Measurements from ENCODE around the gene OXLD1.
A peak's percentile ranks its signal among the peaks of the same experiment; 100 is the strongest.

OXLD1 gene

DNA sequence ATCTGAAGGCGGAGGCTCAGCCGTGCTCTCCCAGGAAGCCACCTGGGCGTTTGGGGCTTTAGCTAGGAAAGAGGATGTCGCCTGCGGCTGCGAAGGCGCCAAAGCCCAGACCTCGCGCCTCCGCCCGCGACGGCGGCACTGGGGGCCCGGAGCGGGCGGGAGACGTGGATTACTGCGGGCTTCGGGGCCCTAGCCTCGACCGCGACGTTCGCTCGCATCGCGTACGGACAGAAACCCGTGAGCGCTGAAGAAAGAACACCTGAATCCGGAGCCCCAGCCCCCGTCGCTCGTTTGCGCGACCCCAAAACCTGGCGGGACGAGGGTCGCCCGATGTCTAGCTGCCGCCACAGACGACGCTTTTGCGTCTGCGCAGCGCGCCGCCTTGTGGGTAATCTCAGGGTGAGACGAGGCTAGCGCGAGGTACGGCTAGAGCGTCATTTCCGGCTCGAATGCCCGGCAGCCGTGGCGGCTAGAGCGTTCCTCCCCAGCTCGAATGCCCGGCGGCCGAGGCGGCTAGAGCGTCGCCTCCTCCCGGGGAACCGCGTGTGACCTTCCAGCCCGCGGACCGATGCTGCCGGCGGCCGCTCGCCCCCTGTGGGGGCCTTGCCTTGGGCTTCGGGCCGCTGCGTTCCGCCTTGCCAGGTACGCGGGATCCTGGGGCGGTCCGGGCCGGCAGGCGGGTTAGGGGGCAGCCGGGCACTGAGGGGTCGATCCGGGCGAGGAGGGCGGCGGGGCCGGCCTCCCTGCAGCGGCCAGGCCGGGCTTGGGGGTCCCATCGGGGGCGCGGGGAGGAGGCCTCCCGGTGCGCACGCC is 36.7 kb upstream of the OXLD1 start, which contains the start of gene MRPL12:
TSS of gene MRPL12 (plus strand) at position 434 of the 813 bp plus-strand sequence. CDS start at position 569, 135 bp downstream.
- DNase-seq (ENCODE audit: low read depth in 2 of 2): peak; percentile 68 to 77

- DNase-seq (ENCODE audit: low read depth in 2 of 2): no peak
Observed at GRCh38 chr17:81701288-81702071, 35.1 kb upstream of the OXLD1 start.

GRCh38 chr17:81700353-81701287 is 34.2 kb upstream of the OXLD1 start:
- DNase-seq (ENCODE audit: low read depth in 2 of 2): no peak

GRCh38 chr17:81697261-81698044 is 31.0 kb upstream of the OXLD1 start:
- no peak for DNase-seq (ENCODE audit: low read depth in 2 of 2)

- DNase-seq (ENCODE audit: low read depth in 2 of 2): no peak
Observed at GRCh38 chr17:81696218-81696941, 30.0 kb upstream of the OXLD1 start.

DNA sequence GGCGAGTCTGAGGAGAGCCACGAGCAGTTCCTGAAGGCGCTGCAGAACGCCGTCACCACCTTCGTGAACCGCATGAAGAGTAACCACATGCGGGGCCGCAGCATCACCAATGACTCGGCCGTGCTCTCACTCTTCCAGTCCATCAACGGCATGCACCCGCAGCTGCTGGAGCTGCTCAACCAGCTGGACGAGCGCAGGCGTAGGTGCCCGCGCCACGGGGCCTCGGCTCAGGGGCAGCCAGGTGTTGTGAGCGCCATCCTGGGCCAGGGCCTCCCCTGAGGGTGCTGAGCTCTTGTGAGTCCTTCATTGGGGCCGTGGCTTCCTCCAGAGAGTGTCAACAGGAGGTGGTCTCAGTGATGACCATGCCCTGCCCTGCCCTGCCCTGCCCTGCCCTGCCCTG is 29.4 kb upstream of the OXLD1 start:
- DNase-seq (ENCODE audit: low read depth in 2 of 2): no peak

GRCh38 chr17:81695211-81695610 is 28.8 kb upstream of the OXLD1 start:
- DNase-seq (ENCODE audit: low read depth in 2 of 2): no peak

DNA sequence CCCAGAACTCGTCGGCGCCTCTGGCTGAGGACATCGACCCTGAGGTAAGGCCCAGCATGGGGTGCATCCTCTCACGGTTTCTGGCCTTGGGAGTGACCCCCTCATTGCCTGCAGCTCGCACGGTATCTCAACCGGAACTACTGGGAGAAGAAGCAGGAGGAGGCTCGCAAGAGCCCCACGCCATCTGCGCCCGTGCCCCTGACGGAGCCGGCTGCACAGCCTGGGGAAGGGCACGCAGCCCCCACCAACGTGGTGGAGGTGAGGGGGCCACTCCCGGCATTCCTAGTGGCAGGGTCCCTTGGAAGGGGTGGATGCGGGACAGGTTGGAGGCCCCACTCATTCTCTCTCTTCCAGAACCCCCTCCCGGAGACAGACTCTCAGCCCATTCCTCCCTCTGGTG is 28.4 kb upstream of the OXLD1 start:
- no peak for DNase-seq (ENCODE audit: low read depth in 2 of 2)

DNA sequence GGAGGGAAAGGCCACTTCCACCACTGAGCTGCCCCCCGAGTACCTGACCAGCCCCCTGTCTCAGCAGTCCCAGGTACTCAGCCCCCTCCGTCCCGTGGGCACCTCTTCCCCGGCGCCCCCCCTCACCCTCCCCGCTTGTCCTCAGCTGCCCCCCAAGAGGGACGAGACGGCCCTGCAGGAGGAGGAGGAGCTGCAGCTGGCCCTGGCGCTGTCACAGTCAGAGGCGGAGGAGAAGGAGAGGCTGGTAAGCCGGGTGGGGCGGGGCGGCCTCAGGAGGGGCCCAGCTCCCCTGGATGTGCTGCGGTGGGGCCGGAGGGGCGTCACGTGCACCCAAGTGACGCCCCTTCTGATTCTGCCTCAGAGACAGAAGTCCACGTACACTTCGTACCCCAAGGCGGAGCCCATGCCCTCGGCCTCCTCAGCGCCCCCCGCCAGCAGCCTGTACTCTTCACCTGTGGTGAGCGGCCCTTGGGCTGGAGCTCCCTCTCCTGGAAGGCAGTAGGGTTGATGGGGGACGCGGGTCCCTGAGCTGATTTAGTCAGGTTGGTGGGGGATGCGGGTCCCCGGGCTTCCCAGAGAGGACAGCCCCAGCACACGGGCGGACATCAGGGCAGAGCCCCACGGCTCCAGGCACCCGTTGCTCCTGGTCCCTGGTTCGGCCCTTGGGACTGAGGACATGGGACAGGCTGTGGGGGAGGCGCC is 27.3 kb upstream of the OXLD1 start:
- DNase-seq (ENCODE audit: low read depth in 2 of 2): no peak

GRCh38 chr17:81691608-81692007 is 25.2 kb upstream of the OXLD1 start:
- DNase-seq (ENCODE audit: low read depth in 2 of 2): no peak

- no peak for DNase-seq (ENCODE audit: low read depth in 2 of 2)
Observed at GRCh38 chr17:81691196-81691595, 24.8 kb upstream of the OXLD1 start.

DNA sequence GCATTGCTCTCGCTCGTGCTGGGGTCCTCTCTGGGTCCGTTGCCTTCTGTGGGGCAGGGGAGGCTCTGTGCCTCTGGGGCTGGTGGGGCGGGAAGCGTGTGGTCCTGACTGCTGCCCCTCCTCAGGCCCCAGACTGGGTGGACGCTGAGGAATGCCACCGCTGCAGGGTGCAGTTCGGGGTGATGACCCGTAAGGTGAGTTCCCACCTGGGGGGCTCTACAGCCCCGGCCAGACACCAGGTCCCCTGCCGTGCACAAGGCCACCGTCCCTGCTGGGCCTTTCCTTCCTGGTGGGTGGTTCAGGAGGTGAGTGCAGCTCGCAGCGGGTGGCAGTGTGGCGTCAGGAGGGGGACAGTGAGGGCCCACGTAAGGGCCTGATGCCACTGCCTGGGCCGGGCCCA is 24.1 kb upstream of the OXLD1 start:
- DNase-seq (ENCODE audit: low read depth in 2 of 2): no peak

DNA sequence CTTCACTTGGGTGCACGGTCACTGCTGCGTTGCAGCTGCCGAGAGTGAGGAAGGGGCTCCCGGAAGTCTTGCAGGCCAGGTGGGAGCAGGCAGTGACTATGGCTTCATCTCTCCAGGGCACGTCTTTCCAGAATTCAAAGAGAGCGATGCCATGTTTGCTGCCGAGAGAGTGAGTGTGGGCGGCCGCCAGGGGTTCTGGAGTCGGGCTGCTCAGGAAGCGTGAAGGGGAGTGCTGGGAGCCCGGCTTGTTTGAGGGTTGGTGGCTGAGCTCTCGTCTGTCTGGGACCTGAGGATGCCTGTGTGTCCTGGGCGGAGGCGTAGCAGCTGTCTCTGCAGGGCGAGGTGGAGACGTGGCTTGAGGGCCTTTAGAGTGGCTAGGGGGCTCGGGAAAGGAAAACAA is 23.7 kb upstream of the OXLD1 start:
- DNase-seq (ENCODE audit: low read depth in 2 of 2): no peak

DNA sequence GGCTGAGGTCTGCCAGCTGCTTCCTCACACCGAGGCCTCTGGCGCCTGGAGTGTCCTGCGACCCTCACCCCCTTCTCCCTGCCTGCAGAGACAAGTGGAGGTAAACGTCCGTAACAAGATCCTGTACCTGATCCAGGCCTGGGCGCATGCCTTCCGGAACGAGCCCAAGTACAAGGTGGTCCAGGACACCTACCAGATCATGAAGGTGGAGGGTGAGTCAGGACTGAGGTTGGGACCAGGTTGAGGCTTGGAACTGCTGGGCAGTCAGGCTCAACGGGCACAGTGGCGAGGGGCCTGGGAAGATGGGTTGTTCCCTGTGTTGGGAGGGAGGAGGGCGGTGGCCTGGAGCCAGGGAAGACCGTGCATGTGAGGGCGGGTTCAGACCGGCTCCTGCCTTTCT is 22.2 kb upstream of the OXLD1 start:
- DNase-seq (ENCODE audit: low read depth in 2 of 2): no peak

DNA sequence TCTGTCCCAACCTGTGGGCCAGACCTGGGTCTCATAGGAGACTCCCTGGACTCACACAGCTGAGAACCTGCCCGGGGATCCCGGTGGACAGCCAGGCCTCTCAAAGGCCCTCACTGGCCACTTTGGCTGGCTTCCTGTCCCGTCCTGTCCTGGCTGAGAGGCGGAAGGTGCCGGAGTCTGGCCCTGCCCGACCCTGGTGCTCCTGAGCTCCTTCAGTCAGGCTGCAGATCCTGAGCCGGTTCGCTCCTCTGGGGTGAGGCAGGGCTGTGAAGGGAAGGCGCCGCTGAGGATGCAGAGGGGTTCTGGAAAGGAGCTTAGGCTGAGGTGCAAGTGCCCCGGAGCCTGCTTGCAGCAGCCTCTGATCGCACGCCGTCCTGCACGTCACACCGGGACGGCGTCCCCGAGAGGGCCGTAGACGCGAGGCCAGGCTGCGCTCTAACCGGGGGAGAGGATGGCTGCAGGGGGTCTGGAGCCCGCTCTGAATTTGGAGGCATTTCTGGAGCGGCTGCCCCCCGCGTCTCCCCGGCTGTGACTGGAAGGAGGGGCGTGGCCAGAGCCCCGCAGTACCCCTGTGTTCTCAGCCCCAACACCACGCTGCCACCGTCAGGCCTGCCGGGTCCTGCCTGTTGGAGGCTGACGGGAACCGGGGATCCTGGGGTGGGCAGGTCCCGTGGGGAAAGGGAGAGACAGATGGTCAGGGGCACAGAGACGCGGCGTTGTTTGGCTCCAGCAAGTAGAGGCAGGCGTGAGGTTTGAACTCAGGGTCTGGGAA is 21.6 kb upstream of the OXLD1 start:
- DNase-seq (ENCODE audit: low read depth in 2 of 2): no peak

- DNase-seq (ENCODE audit: low read depth in 2 of 2): no peak
Observed at GRCh38 chr17:81686614-81687013, 20.2 kb upstream of the OXLD1 start.

- DNase-seq (ENCODE audit: low read depth in 2 of 2): no peak
Observed at GRCh38 chr17:81685108-81685507, 18.7 kb upstream of the OXLD1 start.

GRCh38 chr17:81684442-81684911 is 18.1 kb upstream of the OXLD1 start:
- DNase-seq (ENCODE audit: low read depth in 2 of 2): no peak
